Activated T-helper 9 cell treated with anti-CD3 and anti-CD28 coated beads, Interleukin-2, amount 50 U/mL, for 16 hours (primary cell): ENCODE measurements around the gene PATJ.
"Not testable (repeated sequence)": the region's sequence is repeated elsewhere in the genome, so short reads cannot be mapped to it uniquely, and the experiment has no call there.

Experiments
- DNase-seq: peaks from one replicate; pipeline ENCODE4 v3.0.0-alpha.2; 2020; ENCODE audit warnings: low read depth

PATJ gene

DNA sequence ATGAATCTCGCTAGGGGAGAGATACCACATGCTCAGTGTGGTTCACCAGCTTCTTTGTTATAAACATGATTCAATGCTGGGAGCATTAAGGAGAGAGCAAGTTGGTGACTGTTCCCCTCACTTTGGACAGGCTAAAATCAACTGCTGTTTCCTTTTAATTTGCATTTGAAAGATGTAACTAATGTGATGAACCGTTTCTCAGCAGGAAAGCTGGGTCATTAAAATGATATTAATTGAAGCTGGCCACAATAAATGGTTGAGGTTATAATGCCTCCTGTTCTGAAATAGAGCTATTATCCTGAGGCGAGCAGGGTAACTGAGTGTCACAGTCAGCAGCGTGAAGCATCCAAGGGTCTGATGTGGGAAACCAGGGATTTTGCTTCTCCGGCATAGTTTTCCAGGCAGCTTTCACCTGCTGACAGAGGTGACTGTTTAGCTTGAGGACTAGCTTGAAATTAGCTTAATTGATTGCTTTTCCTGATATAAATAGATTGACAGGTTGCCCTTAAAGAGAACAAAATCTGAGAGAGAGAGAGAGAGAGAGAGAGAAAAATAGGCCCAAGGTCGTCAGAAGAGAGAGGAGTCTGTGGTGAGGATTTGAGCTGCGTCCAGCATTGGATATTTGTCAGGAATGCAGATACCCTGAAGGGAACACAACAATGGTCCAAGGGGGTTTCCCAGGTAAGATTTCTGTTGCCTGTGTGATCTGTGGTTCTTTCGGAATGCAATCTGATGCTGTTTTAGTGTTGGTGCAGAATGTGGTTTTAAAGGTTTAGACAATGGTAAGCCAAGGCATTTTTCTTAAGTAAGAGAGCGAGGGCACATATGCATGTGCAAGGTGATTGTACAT is 209.7 kb downstream of the PATJ start:
- no peak for DNase-seq

- DNase-seq, result no peak
Observed at GRCh38 chr1:61952675-61953074, 210.4 kb downstream of the PATJ start.

GRCh38 chr1:61953076-61953789 is 211.0 kb downstream of the PATJ start:
- DNase-seq, result no peak

DNA sequence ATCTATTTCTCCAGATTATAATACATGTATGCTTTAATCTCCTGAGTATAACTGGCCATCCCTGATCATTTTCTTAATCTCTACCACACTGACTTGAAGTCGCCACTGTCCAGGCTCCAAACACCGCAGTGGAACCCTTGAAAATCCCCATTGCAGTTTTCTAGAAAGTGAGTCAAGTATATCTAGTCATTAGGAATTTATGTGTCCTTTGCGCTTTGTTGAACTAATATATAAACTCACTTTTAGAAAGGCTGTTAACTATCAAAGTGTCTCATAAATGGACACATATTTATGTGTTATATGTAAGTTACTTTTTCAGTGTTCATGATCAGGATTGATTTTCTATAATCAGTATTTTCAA is 211.5 kb downstream of the PATJ start:
- DNase-seq, result no peak

DNA sequence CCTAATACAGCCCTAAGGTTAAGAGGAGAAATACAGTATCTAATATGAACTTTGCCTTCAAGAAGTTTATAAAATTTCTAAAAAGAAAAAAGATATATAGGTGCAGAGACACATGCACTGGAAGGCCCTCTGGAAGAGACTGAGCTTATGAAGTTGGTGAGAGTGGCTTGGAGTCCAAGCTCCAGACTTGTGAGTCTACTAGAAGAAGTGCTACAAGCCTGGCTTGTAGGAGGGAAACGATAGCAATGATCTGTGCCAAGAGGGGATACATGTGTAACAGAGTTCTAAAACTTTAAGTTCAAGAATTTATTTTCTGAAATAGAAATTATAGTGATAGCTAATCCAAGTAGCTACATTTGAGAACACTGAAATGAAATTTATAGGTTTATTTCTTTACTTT is 213.0 kb downstream of the PATJ start:
- DNase-seq, result no peak

DNA sequence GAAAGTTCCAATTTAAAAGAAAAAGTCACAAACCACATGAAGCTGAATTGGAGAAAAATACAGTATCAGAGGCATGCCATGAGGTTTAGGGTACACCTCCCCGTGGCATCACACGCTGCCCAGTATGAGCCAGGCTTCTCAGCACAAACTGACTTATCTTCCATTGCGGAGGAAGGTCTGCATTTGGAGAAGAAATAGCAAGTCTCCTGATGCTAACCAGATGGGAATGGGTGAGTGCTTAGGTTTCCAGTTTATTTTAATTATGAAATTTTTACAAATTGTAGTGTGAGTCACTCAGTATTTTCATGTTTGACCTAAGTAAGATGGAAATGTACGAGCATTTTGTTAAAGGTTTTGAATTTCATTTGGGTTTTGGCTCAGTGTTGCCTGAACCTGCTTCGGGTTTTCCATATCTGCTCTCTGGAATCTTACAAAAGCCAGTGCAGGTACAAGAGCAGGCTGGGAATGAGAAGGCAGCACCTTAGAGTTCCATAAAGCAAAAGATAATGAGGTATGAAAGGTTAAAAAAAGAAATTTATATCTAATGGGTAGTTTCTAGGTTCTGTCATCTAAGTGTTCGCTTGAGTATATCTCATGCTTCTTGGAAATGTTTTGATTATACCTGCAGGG is 213.9 kb downstream of the PATJ start:
- DNase-seq, result no peak

DNA sequence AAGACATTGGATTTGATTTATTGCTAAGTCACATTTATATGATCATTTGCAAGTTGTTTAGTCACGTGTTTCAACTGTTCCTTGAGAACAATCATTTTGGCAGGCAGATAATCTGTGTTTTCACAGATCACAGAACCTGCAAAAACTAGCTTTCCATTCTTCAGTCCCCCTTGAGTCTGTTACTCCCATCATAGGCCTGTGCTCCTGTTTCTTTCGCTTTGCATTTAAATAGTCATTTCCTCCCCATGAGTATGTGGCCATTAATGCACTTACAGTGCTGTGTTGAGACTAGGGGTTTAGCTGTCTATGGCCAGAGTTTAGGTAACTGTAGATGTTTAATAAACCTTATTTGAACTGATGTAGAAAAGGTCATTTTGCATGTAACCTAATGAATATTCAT is 214.5 kb downstream of the PATJ start:
- no peak for DNase-seq

DNA sequence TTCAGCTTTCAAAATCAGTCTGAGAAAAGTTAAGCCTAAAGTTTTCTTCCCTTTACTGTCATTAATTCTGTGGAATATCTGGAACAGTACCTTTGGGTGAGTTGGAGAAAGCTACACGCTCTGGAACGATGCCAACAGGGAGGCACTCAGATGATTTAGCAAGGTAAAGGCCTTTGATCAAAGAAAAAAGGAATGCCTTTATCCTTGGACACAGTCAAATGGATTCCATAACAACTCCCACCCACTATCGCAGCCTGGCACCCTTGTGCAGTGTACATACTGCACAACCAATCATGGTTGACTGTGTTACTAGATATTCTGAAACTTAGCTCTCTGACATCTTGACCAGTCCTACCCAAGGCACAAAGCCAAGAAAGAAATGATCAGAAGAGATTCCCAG is 218.7 kb downstream of the PATJ start:
- no peak for DNase-seq

GRCh38 chr1:61962631-61963030 is 220.4 kb downstream of the PATJ start:
- DNase-seq, result no peak

GRCh38 chr1:61966450-61967225 is 224.4 kb downstream of the PATJ start:
- not testable (repeated sequence) for DNase-seq

DNA sequence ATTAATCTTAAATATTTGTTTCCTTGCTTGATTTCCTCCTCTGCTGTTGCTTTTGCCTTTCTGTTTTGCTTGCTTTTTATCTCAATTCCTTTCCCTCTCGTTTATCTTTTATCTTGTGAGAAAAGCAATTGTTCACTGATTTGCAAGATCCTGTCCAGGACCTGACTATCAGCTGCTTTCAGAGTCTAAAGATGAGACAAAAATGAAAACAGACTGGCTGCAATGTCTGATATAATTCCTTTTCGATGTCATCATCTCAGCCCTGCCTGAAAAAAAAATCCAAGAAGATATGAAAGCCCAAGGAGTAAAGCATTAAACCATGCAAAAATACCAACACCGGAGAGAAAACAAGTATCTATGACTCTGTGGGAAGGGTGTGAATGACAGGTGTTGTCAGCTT is 225.5 kb downstream of the PATJ start:
- no peak for DNase-seq

DNA sequence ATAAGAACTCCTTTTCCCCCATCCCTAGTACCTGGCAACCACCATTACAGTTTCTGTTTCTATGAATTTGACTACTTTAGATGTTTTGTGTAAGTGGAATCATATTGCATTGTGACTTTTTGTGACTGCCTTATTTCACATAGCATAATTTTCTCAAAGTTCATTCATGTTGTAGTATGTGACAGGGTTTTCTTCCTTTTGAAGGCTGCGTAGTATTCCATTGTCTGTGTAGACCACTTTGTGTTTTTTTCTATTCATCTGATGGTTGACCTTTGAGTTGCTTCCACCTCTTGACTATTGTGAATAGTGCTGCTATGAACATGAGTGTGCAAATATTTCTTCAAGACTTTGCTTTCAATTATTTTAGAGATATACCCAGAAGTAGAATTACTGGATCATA is 226.6 kb downstream of the PATJ start:
- no peak for DNase-seq

DNA sequence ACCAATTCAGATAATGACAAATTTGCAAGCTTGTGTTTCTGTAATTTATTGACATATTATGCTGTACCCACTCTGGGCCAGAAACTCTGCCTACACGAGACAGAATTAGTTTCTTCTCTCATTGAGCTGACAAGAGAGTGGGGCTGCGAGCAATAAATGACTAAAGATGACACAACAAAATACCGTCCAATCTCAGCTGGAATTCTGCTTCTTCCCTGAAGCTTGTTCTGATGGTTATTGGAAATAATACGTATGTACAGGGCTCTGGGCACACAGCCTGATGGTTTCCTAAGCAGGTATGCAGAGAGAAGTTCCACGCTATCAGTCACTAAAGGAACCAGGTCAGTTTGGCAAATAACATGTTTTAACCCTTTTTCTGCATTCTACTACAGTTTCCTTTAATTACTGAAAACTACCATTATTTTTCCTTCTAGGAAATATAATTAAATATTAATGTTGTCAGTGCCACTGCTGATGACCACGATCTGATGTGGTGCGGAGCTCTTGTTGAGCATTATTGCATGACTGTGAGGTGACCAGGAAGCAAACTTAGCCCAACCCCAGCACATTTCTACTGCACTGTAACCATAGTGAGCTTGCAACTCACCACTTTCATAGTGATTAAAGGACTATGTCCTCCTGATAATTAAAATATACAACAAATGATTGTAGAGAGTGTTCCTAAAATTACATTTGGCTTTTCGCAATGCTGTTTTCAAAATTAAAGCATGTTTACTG is 231.0 kb downstream of the PATJ start:
- no peak for DNase-seq

DNA sequence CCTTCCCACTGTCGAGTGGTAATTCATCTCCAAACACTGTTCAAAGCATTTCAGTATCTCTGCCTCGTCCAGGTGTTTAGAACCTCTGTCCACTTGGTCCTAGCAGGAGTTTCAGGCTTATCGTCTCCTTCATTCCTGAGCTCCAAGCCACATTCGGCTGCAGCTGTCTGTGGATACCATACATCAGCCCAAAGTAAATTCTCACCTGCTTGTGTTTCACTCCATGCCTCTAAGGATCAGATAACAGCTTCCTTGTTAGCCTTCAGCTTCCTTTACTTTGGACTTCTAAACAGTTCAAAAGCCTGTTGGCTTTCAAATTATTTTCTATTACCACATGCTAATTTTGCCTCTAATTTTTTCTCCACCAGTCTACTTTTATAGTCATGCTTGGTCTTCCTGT is 233.4 kb downstream of the PATJ start:
- DNase-seq, result no peak

GRCh38 chr1:61976566-61976965 is 234.3 kb downstream of the PATJ start:
- DNase-seq, result no peak

- no peak for DNase-seq
Observed at GRCh38 chr1:61978796-61979195, 236.5 kb downstream of the PATJ start.

DNA sequence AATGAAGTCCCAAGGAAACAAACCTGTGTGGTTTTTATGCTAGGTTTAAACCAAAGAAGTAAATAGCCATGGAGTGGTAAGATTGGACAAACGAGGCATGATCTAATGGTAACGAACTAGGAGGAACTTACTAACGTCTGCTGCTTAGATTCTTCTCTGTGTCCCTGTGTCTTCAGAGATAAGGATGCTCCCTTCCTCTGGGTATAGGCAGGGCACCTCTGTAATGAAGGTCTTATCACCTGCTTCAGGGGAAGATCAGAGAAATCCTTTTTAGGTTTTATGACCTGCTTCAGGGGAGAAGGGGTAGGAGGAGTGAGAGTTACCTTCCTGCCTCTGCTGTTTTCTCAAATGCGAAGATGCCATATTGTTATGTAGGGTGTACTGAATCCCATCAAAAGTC is 237.4 kb downstream of the PATJ start:
- DNase-seq, result no peak

GRCh38 chr1:61980561-61980960 is 238.3 kb downstream of the PATJ start:
- no peak for DNase-seq

DNA sequence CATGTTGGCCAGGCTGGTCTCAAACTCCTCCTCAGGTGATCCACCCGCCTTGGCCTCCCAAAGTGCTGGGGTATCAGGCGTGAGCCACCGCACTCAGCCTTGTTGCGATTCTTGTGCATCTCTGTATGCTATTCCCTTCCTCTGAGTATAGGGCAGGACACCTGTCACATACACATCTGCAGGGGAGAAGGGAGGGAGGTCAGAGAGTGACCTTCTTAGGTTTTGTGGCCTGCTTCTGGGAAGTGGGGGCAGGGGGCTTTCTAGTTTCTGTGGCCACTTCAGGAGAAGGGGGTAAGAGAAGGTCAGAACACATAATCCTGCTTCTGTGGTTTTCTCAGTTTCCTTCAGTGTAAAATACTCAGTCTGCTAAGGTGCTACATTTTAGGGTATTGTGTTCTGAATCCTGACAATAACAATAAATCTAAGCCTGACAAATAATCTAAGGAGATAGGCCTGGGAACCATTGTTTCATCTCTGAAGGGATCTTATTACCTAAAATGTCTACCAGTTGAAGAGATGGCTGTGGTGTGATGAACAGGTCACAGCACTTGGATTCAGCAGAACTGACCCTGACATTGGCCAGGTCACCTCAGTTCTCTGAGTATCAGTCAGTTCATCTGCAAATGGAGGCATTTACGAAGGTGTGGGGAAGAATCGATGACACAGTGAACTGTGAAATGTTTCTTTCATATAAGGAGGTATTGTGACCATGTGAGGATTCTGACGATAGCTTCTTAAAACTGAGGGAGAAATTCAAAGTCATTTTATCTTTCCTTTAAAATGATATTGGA is 239.8 kb downstream of the PATJ start:
- no peak for DNase-seq

GRCh38 chr1:61983236-61983635 is 241.0 kb downstream of the PATJ start:
- no peak for DNase-seq

DNA sequence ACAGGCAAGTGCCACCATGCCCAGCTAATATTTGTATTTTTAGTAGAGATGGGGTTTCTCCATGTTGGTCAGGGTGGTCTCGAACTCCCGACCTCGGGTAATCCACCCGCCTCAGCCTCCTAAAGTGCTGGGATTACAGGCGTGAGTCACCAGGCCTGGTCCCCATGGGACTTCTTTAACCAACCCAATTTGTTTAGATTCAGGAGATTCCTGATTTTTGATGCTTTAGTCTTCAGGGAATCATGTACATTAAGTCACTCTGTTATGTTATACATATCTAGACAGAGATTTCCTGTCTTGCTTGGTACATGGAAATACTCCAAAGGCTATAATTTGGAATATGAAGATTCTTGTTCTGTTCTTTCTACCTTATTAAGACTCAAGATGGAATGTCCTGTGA is 250.0 kb downstream of the PATJ start:
- DNase-seq, result no peak
